HG03280 (cell line): ENCODE results near the gene CALB2.
A peak's percentile ranks its signal among the peaks of the same experiment; 100 is the strongest.
"Not testable (repeated sequence)": the region's sequence is repeated elsewhere in the genome, so short reads cannot be mapped to it uniquely, and the experiment has no call there.

Experiments
- ATAC-seq: cut with Tn5 transposase; IDR thresholded peaks from one replicate; pipeline ENCODE4 v1.9.1; 2021; ENCODE audit warnings: mild to moderate bottlenecking, moderate library complexity; ENCODE audit not compliant: unreplicated experiment

Gene CALB2

GRCh38 chr16:71358464-71358998 lies at the start of gene CALB2:
TSS of gene CALB2 (plus strand) at chr16:71358723. CDS start at chr16:71358793, 70 bp downstream.
- peak; percentile 87 for ATAC-seq

GRCh38 chr16:71311553-71312158 lies 46.9 kb upstream of the CALB2 start:
- no peak for ATAC-seq

- not testable (repeated sequence) for ATAC-seq
Observed at GRCh38 chr16:71313591-71313990, 44.9 kb upstream of the CALB2 start.

- no peak for ATAC-seq
Observed at GRCh38 chr16:71315269-71315668, 43.3 kb upstream of the CALB2 start.

GRCh38 chr16:71319999-71320398 lies 38.5 kb upstream of the CALB2 start:
- ATAC-seq = no peak

GRCh38 chr16:71327720-71328119 lies 30.8 kb upstream of the CALB2 start:
- ATAC-seq = no peak

GRCh38 chr16:71328151-71328550 lies 30.4 kb upstream of the CALB2 start:
- no peak for ATAC-seq

- ATAC-seq = no peak
Observed at GRCh38 chr16:71337631-71338030, 20.9 kb upstream of the CALB2 start.

GRCh38 chr16:71338193-71338592 lies 20.3 kb upstream of the CALB2 start:
- no peak for ATAC-seq

- no peak for ATAC-seq
Observed at GRCh38 chr16:71338632-71339031, 19.9 kb upstream of the CALB2 start.

GRCh38 chr16:71339236-71340171 lies 19.0 kb upstream of the CALB2 start:
- ATAC-seq = no peak

GRCh38 chr16:71340406-71340805 lies 18.1 kb upstream of the CALB2 start:
- ATAC-seq = no peak

- ATAC-seq = no peak
Observed at GRCh38 chr16:71341881-71342280, 16.6 kb upstream of the CALB2 start.

- no peak for ATAC-seq
Observed at GRCh38 chr16:71343078-71343477, 15.4 kb upstream of the CALB2 start.

GRCh38 chr16:71344315-71344905 lies 14.1 kb upstream of the CALB2 start:
- ATAC-seq = no peak

GRCh38 chr16:71345031-71345430 lies 13.5 kb upstream of the CALB2 start:
- ATAC-seq = no peak

- ATAC-seq = no peak
Observed at GRCh38 chr16:71347146-71347545, 11.4 kb upstream of the CALB2 start.

GRCh38 chr16:71348262-71349085 lies 10.0 kb upstream of the CALB2 start:
- ATAC-seq = no peak

GRCh38 chr16:71350821-71351557 lies 7.5 kb upstream of the CALB2 start:
- ATAC-seq = no peak

- no peak for ATAC-seq
Observed at GRCh38 chr16:71351558-71351901, 7.0 kb upstream of the CALB2 start.
